Activated CD4-positive, alpha-beta T cell treated with anti-CD3 and anti-CD28 coated beads, Interleukin-2, Interleukin-6, amounts not matched to agents 100 ng/mL and 50 ng/mL, durations not matched to agents 16 hours and 8 hours (primary cell): ENCODE data around the gene SPIRE1.
"Not testable (repeated sequence)": the region's sequence is repeated elsewhere in the genome, so short reads cannot be mapped to it uniquely, and the experiment has no call there.

Experiments
- DNase-seq: peaks from one replicate; pipeline ENCODE4 v3.0.0-alpha.2; 2020

Gene SPIRE1

GRCh38 chr18:12598181-12598930 lies 59.6 kb downstream of the SPIRE1 start:
- no peak for DNase-seq

- no peak for DNase-seq
Observed at GRCh38 chr18:12597760-12598159, 60.1 kb downstream of the SPIRE1 start.

- DNase-seq = no peak
Observed at GRCh38 chr18:12595571-12596255, 62.2 kb downstream of the SPIRE1 start.

- no peak for DNase-seq
Observed at GRCh38 chr18:12593866-12594265, 64.0 kb downstream of the SPIRE1 start.

GRCh38 chr18:12592597-12593127 lies 65.2 kb downstream of the SPIRE1 start:
- no peak for DNase-seq

- DNase-seq = no peak
Observed at GRCh38 chr18:12589448-12589847, 68.5 kb downstream of the SPIRE1 start.

GRCh38 chr18:12586956-12587355 lies 71.0 kb downstream of the SPIRE1 start:
- DNase-seq = no peak

- no peak for DNase-seq
Observed at GRCh38 chr18:12585218-12585617, 72.7 kb downstream of the SPIRE1 start.

GRCh38 chr18:12580630-12581342 lies 77.1 kb downstream of the SPIRE1 start:
- DNase-seq = no peak

- no peak for DNase-seq
Observed at GRCh38 chr18:12579775-12580174, 78.1 kb downstream of the SPIRE1 start.

GRCh38 chr18:12577848-12578247 lies 80.1 kb downstream of the SPIRE1 start:
- DNase-seq = no peak

GRCh38 chr18:12574494-12575185 lies 83.3 kb downstream of the SPIRE1 start:
- no peak for DNase-seq

GRCh38 chr18:12571630-12572029 lies 86.3 kb downstream of the SPIRE1 start:
- no peak for DNase-seq

- no peak for DNase-seq
Observed at GRCh38 chr18:12569791-12570190, 88.1 kb downstream of the SPIRE1 start.

- no peak for DNase-seq
Observed at GRCh38 chr18:12567849-12568248, 90.1 kb downstream of the SPIRE1 start.

GRCh38 chr18:12564861-12565260 lies 93.0 kb downstream of the SPIRE1 start:
- DNase-seq = no peak

GRCh38 chr18:12564378-12564777 lies 93.5 kb downstream of the SPIRE1 start:
- no peak for DNase-seq

GRCh38 chr18:12560600-12560999 lies 97.3 kb downstream of the SPIRE1 start:
- DNase-seq = not testable (repeated sequence)

- no peak for DNase-seq
Observed at GRCh38 chr18:12559319-12559718, 98.6 kb downstream of the SPIRE1 start.

- no peak for DNase-seq
Observed at GRCh38 chr18:12556946-12557806, 100.7 kb downstream of the SPIRE1 start.

- no peak for DNase-seq
Observed at GRCh38 chr18:12554796-12555388, 103.0 kb downstream of the SPIRE1 start.

- no peak for DNase-seq
Observed at GRCh38 chr18:12552879-12553242, 105.0 kb downstream of the SPIRE1 start.
